ENCODE measurements around the gene SUPT7L.

DNA sequence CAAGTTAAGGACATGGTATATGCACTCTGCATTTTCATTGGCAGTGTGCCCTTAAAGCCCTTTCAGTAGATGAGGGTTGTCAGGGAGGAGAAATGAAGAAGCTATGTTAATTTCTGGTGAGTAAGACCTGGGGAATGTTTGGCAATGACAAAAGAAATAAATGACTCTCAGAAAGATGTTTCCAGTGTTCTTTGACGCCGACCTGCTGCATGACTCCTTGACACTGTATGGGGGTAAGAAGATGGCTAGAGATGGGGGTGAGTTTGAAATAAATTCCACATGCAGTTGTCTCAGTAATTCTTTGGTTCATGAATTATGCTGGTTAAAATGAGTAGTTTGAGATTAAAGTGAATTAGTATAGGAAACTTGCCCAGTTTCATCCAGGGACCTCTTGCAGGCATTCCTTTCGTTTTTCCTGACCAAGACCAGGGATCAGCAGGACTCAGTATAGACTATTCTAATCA is 40.5 kb downstream of the SUPT7L start:
- TF ChIP-seq, protein P1, sequence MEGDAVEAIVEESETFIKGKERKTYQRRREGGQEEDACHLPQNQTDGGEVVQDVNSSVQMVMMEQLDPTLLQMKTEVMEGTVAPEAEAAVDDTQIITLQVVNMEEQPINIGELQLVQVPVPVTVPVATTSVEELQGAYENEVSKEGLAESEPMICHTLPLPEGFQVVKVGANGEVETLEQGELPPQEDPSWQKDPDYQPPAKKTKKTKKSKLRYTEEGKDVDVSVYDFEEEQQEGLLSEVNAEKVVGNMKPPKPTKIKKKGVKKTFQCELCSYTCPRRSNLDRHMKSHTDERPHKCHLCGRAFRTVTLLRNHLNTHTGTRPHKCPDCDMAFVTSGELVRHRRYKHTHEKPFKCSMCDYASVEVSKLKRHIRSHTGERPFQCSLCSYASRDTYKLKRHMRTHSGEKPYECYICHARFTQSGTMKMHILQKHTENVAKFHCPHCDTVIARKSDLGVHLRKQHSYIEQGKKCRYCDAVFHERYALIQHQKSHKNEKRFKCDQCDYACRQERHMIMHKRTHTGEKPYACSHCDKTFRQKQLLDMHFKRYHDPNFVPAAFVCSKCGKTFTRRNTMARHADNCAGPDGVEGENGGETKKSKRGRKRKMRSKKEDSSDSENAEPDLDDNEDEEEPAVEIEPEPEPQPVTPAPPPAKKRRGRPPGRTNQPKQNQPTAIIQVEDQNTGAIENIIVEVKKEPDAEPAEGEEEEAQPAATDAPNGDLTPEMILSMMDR (conservative IDR thresholded peaks at IDR 0.05; ENCODE audit: low read depth, low read length), result no peak
- TF ChIP-seq RCOR1 (IDR thresholded peaks at IDR 0.05; ENCODE audit: insufficient replicate concordance, low read length), result no peak
